Measurements from ENCODE around the gene FARP1.

The FARP1 gene

GRCh38 chr13:98495627-98496478 is 353.0 kb downstream of the FARP1 start:
- no peak overlapping the region for H3K4me3 ChIP-seq (replicated peaks; ENCODE audit: low read depth, low read length)
- DNase-seq (ENCODE audit: low read depth): no peak

GRCh38 chr13:98496479-98496791 is 353.5 kb downstream of the FARP1 start:
- H3K4me3 ChIP-seq (replicated peaks; ENCODE audit: low read depth, low read length): no peak overlapping the region
- no peak for DNase-seq (ENCODE audit: low read depth)
- TF ChIP-seq CTCF (IDR thresholded peaks at IDR 0.05; ENCODE audit: low read length, missing control alignments): no peak

More at GRCh38 chr13:98495627-98496478, 353.0 kb downstream of the FARP1 start:
- no peak for TF ChIP-seq CTCF (IDR thresholded peaks at IDR 0.05; ENCODE audit: low read length, missing control alignments)

GRCh38 chr13:98496966-98497365 is 354.1 kb downstream of the FARP1 start:
- no peak overlapping the region for H3K4me3 ChIP-seq (replicated peaks; ENCODE audit: low read depth, low read length)

GRCh38 chr13:98500963-98501421 is 358.1 kb downstream of the FARP1 start:
- no peak overlapping the region for H3K4me3 ChIP-seq (replicated peaks; ENCODE audit: low read depth, low read length)
- no peak for DNase-seq (ENCODE audit: low read depth)
- no peak for TF ChIP-seq CTCF (IDR thresholded peaks at IDR 0.05; ENCODE audit: low read length, missing control alignments)

More at GRCh38 chr13:98496966-98497365, 354.1 kb downstream of the FARP1 start:
- DNase-seq (ENCODE audit: low read depth): no peak
- TF ChIP-seq CTCF (IDR thresholded peaks at IDR 0.05; ENCODE audit: low read length, missing control alignments): no peak

GRCh38 chr13:98503175-98504028 is 360.5 kb downstream of the FARP1 start:
- no peak for TF ChIP-seq CTCF (IDR thresholded peaks at IDR 0.05; ENCODE audit: low read length, missing control alignments)
- peak overlapping the region; percentile 3 for H3K4me3 ChIP-seq (replicated peaks; ENCODE audit: low read depth, low read length)
- no peak for DNase-seq (ENCODE audit: low read depth)

- TF ChIP-seq CTCF (IDR thresholded peaks at IDR 0.05; ENCODE audit: low read length, missing control alignments): no peak
- DNase-seq (ENCODE audit: low read depth): no peak
- H3K4me3 ChIP-seq (replicated peaks; ENCODE audit: low read depth, low read length): no peak overlapping the region
These were observed 361.1 kb downstream of the FARP1 start for GRCh38 chr13:98504029-98504351.
